ENCODE data around the gene ATF1.

GRCh38 chr12:50784501-50784900 lies 20.6 kb downstream of the ATF1 start:
- TF ChIP-seq, protein P1, sequence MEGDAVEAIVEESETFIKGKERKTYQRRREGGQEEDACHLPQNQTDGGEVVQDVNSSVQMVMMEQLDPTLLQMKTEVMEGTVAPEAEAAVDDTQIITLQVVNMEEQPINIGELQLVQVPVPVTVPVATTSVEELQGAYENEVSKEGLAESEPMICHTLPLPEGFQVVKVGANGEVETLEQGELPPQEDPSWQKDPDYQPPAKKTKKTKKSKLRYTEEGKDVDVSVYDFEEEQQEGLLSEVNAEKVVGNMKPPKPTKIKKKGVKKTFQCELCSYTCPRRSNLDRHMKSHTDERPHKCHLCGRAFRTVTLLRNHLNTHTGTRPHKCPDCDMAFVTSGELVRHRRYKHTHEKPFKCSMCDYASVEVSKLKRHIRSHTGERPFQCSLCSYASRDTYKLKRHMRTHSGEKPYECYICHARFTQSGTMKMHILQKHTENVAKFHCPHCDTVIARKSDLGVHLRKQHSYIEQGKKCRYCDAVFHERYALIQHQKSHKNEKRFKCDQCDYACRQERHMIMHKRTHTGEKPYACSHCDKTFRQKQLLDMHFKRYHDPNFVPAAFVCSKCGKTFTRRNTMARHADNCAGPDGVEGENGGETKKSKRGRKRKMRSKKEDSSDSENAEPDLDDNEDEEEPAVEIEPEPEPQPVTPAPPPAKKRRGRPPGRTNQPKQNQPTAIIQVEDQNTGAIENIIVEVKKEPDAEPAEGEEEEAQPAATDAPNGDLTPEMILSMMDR (IDR thresholded peaks at IDR 0.05; ENCODE audit: insufficient read depth, low read depth, low read length): no peak
- TF ChIP-seq EZH2 (IDR thresholded peaks at IDR 0.05; ENCODE audit: insufficient read depth, low read length): no peak
